ENCODE measurements around the gene SIAH1. TPM values are rescaled to one million over a fixed set of nuclear protein-coding genes. Genes with fewer than 3 reads are reported as not detected.
"Not testable (repeated sequence)": the region's sequence is repeated elsewhere in the genome, so short reads cannot be mapped to it uniquely, and the experiment has no call there.

Gene SIAH1
- total RNA-seq, 1 donor from 2014 or later, result 73.9 TPM

DNA sequence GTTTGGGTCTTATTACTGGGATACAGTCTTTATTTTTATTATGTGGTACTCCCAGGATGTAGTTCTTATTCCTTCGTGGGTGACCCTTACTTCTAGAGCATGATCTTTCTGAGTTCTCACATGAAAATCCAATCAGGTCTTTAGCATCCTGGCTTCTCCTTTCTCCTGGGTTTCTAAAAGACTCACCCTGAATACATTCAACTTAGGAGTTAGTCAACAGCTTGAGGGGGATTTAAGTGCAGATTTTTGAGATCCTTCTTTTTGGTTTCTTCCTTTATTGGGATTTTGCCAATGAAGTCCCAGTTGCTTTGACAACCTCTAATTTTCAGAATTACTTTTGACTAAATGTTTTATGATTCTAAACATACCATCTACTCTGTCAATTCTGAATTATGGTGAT is 68.2 kb downstream of the SIAH1 start:
- H2AFZ ChIP-seq (replicated peaks), result no peak overlapping the region
- no peaks in the 10 kb centered on the region for H3K4me1 Mint-ChIP-seq
- no peaks in the 10 kb centered on the region for H3K79me2 ChIP-seq (ENCODE audit: low read depth)
- no peaks in the 10 kb centered on the region for H3K4me1 ChIP-seq
- TF ChIP-seq, protein P1, sequence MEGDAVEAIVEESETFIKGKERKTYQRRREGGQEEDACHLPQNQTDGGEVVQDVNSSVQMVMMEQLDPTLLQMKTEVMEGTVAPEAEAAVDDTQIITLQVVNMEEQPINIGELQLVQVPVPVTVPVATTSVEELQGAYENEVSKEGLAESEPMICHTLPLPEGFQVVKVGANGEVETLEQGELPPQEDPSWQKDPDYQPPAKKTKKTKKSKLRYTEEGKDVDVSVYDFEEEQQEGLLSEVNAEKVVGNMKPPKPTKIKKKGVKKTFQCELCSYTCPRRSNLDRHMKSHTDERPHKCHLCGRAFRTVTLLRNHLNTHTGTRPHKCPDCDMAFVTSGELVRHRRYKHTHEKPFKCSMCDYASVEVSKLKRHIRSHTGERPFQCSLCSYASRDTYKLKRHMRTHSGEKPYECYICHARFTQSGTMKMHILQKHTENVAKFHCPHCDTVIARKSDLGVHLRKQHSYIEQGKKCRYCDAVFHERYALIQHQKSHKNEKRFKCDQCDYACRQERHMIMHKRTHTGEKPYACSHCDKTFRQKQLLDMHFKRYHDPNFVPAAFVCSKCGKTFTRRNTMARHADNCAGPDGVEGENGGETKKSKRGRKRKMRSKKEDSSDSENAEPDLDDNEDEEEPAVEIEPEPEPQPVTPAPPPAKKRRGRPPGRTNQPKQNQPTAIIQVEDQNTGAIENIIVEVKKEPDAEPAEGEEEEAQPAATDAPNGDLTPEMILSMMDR (IDR thresholded peaks at IDR 0.05), result no peak
- no peak for TF ChIP-seq EZH2phosphoT487 (IDR thresholded peaks at IDR 0.05)
- no peak for TF ChIP-seq EZH2 (IDR thresholded peaks at IDR 0.05)
- H3F3A ChIP-seq (ENCODE audit: low read depth), result no peaks in the 10 kb centered on the region
- H3K27ac Mint-ChIP-seq, result no peak overlapping the region
- no peak overlapping the region for H3K4me2 ChIP-seq
- H3K4me3 ChIP-seq, result no peak overlapping the region
- DNase-seq (ENCODE audit: low spot score), result no peak
- H4K20me1 ChIP-seq (ENCODE audit: low read depth), result no peaks in the 10 kb centered on the region
- H3K9me3 Mint-ChIP-seq, result peaks cover 24% of the 10 kb centered on the region
- no peak overlapping the region for H3K4me3 Mint-ChIP-seq
- H3K9me3 ChIP-seq (ENCODE audit: low read depth), result no peaks in the 10 kb centered on the region
- peaks cover 2% of the 10 kb centered on the region for H3K27me3 Mint-ChIP-seq (ENCODE audit: insufficient read depth, low read depth)
- H3K27ac ChIP-seq, result no peak overlapping the region
- H3K27me3 ChIP-seq, result no peaks in the 10 kb centered on the region
- H3K36me3 Mint-ChIP-seq, result peaks cover 37% of the 10 kb centered on the region
- H3K36me3 ChIP-seq, result no peaks in the 10 kb centered on the region
- H3K9ac ChIP-seq, result no peak overlapping the region

DNA sequence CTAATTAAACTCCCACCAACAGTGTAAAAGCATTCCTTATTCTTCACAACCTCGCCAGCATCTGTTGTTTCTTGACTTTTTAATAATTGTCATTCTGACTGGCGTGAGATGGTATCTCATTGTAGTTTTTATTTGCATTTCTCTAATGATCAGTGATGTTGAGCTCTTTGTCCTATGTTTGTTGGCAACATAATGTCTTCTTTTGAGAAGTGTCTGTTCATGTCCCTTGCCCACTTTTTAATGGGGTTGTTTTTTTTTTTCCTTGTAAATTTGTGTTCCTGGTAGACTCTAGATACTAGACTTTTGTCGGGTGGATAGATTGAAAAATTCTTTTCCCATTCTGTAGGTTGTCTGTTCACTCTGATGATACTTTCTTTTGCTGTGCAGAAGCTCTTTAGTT is 71.3 kb downstream of the SIAH1 start:
- H3K27ac Mint-ChIP-seq, H3K4me1 Mint-ChIP-seq: not testable (repeated sequence)

DNA sequence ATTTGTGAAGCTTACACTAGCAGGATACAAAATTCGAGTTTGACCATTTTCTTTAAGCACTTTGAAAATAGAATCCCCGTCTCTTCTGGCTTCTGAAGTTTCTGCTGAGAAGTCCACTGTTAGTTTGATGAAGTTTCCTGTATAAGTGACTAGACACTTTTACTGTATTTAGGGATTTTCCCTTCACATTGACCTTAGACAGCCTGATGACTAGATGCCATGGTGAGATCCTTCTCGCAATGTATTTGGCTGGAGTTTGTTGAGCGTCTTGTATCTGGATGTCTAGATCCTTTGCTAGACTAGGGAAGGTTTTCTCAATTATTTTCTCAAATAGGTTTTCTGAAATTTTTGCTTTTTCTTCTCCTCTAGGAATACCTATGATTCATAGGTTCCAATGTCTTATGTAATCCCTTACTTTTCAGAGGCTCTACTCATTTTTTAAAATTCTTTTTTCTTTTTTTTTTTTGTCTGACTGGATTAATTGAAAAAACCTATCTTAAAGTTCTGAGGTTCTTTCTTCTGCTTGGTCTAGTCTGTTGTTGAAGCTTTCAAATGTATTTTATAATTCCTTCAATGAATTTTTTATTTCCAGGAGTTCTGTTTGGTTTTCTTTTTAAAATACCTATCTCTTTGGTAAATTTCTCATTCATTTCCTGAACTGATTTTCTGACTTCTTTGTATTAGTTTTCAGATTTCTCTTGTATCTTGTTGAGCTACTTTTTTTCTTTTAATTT is 74.1 kb downstream of the SIAH1 start:
- Histone ChIP-seq H3K36me3 (no peaks in the 10 kb centered on the region), H2AFZ (replicated peaks) (no peak overlapping the region), H3K27me3 (no peaks in the 10 kb centered on the region), H3F3A (ENCODE audit: low read depth) (no peaks in the 10 kb centered on the region), H4K20me1 (ENCODE audit: low read depth) (no peaks in the 10 kb centered on the region), H3K9me3 (ENCODE audit: low read depth) (no peaks in the 10 kb centered on the region), H3K9ac (no peak overlapping the region), H3K4me1 (no peaks in the 10 kb centered on the region), H3K79me2 (ENCODE audit: low read depth) (no peaks in the 10 kb centered on the region), H3K4me2 (no peak overlapping the region), H3K4me3 (no peak overlapping the region), H3K27ac (no peak overlapping the region)
- Mint-ChIP-seq H3K36me3 (peaks cover 68% of the 10 kb centered on the region), H3K27me3 (ENCODE audit: insufficient read depth, low read depth) (peaks cover 2% of the 10 kb centered on the region), H3K9me3 (peaks cover 60% of the 10 kb centered on the region), H3K4me3 (no peak overlapping the region), H3K4me1 (no peaks in the 10 kb centered on the region), H3K27ac (no peak overlapping the region)
- no peak for DNase-seq (ENCODE audit: low spot score)
- TF ChIP-seq, protein P1 (IDR thresholded peaks at IDR 0.05), result no peak
- no peak for TF ChIP-seq EZH2 (IDR thresholded peaks at IDR 0.05)
- TF ChIP-seq EZH2phosphoT487 (IDR thresholded peaks at IDR 0.05), result no peak

More for the DNA sequence above, 71.3 kb downstream of the SIAH1 start:
- not testable (repeated sequence) for DNase-seq (ENCODE audit: low spot score); H3K4me3 ChIP-seq; H3K9me3 ChIP-seq (ENCODE audit: low read depth); H4K20me1 ChIP-seq (ENCODE audit: low read depth); H3K27me3 ChIP-seq; H3K27me3 Mint-ChIP-seq (ENCODE audit: insufficient read depth, low read depth); H3K4me2 ChIP-seq; H3K4me1 ChIP-seq; H3K79me2 ChIP-seq (ENCODE audit: low read depth); H3F3A ChIP-seq (ENCODE audit: low read depth); H2AFZ ChIP-seq (replicated peaks); H3K4me3 Mint-ChIP-seq; H3K36me3 ChIP-seq; H3K27ac ChIP-seq; H3K9ac ChIP-seq
- Mint-ChIP-seq H3K9me3 (peaks cover 53% of the 10 kb centered on the region), H3K36me3 (peaks cover 62% of the 10 kb centered on the region)

Small RNA genes within 50 kb of the gene (small RNA-seq; reads per million reads assigned to genes)
- not detected for gene RF00017

Other genes with a start within 250 kb of the SIAH1 start
- 0.06 and 0.12 TPM in 2 replicates for gene ABCC12, start 229.4 kb downstream of the SIAH1 start, total RNA-seq (ENCODE audit: low replicate concordance)
- 27.8 and 30.6 TPM in 2 replicates for gene LONP2, start 141.1 kb downstream of the SIAH1 start, total RNA-seq (ENCODE audit: low replicate concordance)
- gene ABCC11, start 137.9 kb downstream of the SIAH1 start, total RNA-seq (ENCODE audit: low replicate concordance), result 0.09 TPM in 1 of 2 replicates, not detected in the other
- gene N4BP1, start 224.8 kb upstream of the SIAH1 start, total RNA-seq (ENCODE audit: low replicate concordance), result 30.8 and 57.2 TPM in 2 replicates